Left lobe of liver (tissue), 2 donors: ENCODE data around the gene ANKRD28. TPM values are rescaled to one million over a fixed set of nuclear protein-coding genes. Genes with fewer than 3 reads are reported as not detected.
A peak's percentile ranks its signal among the peaks of the same experiment; 100 is the strongest.
"Not testable (repeated sequence)": the region's sequence is repeated elsewhere in the genome, so short reads cannot be mapped to it uniquely, and the experiment has no call there.

Source experiments
- ATAC-seq: fragments of 200-7000 bp; cut with Tn5 transposase; one replicate; pipeline ENCODE4 v1.9.1; 2020; ENCODE audit warnings: mild to moderate bottlenecking, moderate library complexity
- DNase-seq: peaks from one replicate; pipeline ENCODE4 v3.0.0-alpha.2; 2020; ENCODE audit warnings: low spot score
- total RNA-seq: library from RNA; stranded (reverse); gene quantifications from one replicate; pipeline ENCODE4 v1.2.1, GENCODE V29; 2021
- donor health status: DM: no; HTN: no; CAD: no; lungs with moderate emphysema.
- donor health status: DM: no; HTN: yes; CAD: no.

The ANKRD28 gene
- total RNA-seq, 1 donor from 2014 or later: 27.2 TPM

- ATAC-seq: no peak
- no peak for DNase-seq
Observed at GRCh38 chr3:15638891-15639262, 158.9 kb downstream of the ANKRD28 start.

GRCh38 chr3:15638193-15638890, 159.4 kb downstream of the ANKRD28 start:
- DNase-seq: no peak
- ATAC-seq: no peak

- no peak for ATAC-seq
Observed at GRCh38 chr3:15637131-15637951, 160.4 kb downstream of the ANKRD28 start.

DNA sequence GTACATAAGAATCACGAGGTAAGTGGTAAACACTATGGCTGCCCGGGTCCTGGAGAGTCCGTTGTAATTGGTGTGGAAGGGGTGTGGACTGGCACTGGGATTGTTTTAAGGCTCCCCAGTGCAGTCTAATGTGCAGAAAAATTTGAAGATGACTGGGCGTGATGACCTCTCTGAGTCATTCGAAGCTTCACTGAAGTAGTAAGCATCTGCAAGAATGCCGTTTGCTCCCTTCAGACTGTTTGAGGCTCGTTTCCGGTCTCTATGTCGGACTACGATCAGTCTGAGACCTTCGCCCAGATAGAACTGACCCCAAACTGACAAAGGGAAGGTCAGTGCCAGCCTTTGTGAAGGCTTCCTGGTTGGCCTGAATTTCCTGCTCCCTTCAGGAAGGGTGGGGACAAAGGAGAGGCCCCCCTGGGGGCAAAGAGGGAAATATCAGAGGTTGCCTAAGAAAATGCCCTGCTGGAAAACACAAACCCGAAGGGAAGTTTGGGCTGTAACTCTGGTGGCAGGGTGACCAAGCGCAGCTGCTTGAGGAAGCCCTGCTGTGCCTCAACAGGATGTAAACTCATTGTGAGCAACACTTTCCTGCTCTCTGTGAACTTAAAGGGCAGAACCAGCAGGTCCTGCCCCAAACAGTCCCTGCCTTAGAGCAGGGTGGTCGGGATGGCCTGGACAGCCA, 161.6 kb downstream of the ANKRD28 start:
- peak; percentile 22 for ATAC-seq
- no peak for DNase-seq

More at GRCh38 chr3:15637131-15637951, 160.4 kb downstream of the ANKRD28 start:
- no peak for DNase-seq

DNA sequence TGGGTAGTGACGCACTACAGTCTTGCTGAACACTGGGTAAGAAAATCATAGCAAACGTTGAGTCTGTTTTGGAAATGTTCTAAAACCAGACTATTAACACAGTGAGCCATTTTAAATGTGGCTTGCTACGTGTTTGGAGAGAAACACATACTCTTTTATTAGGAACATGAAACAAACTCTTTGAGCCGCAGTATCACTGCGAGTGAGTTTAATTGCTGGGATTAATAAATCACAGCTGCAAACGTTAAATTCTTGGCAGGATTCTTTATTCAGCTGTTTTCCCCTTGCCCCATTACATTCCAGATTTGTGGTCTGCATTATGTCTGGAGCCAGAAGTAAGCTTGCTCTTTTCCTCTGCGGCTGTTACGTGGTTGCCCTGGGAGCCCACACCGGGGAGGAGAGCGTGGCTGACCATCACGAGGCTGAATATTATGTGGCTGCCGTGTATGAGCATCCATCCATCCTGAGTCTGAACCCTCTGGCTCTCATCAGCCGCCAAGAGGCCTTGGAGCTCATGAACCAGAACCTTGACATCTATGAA, 162.6 kb downstream of the ANKRD28 start:
- no peak for ATAC-seq
- DNase-seq: no peak

GRCh38 chr3:15634671-15635070, 163.1 kb downstream of the ANKRD28 start:
- DNase-seq (no peak), ATAC-seq (no peak)

DNA sequence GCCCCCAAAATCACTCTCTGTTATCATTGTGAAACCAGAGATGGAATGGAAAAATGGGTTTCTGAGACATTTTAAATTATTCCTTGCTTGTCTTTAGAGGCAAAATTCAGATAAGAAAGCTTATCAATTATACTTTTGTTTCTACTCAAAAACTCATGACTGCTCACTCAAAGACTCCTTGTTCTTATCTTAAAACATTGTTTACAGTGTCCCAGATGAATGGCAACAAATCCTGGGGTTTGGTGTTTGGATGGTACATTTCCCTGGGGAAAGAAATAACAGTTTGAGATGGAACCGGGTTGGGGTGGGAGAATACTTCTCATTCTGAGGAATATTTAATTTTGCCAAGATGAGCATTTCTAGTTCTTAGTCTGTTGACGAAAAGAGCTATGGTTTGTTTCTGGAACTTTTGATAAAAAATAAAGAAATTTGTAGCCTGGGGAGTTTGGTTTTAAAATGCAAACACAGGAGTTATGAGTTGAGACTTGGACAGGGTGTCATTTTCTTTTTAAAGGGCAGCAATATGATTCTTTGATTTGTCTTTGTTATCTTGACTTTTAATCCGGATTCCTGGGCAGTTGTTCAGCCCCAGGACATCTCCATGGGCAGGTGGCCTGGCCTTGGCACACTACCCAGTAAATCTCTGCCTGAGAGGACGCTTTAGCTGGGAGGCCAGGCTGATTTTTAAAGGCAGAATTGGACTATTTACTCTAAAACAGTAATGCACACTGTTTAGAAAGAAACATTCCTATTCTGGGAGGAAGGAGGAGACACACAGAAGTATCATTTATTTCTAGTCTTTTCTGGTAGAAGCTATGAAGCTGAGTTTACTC, 163.8 kb downstream of the ANKRD28 start:
- ATAC-seq (peak; percentile 84), DNase-seq (peak; percentile 83)

GRCh38 chr3:15633159-15633558, 164.6 kb downstream of the ANKRD28 start:
- DNase-seq (no peak), ATAC-seq (no peak)

DNA sequence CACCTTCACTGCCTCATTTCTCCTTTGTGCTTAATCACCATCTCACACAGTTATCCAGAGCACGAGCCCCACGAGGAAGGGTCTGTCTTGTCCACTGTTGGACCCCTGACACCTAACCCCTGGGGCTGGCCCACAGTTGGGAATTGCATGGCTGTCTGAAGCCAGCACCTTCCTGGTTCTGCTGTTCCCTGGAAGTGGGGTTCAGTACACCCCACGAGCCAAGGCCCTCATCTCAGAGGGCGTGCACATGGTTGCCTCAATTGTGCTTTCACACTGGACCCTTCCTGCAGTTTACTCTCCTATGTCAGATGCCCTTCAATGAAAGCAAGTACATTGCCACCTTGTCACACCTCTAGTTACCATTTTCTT, 165.6 kb downstream of the ANKRD28 start:
- ATAC-seq (no peak), DNase-seq (no peak)

GRCh38 chr3:15631426-15632211, 166.2 kb downstream of the ANKRD28 start:
- ATAC-seq (no peak), DNase-seq (no peak)

DNA sequence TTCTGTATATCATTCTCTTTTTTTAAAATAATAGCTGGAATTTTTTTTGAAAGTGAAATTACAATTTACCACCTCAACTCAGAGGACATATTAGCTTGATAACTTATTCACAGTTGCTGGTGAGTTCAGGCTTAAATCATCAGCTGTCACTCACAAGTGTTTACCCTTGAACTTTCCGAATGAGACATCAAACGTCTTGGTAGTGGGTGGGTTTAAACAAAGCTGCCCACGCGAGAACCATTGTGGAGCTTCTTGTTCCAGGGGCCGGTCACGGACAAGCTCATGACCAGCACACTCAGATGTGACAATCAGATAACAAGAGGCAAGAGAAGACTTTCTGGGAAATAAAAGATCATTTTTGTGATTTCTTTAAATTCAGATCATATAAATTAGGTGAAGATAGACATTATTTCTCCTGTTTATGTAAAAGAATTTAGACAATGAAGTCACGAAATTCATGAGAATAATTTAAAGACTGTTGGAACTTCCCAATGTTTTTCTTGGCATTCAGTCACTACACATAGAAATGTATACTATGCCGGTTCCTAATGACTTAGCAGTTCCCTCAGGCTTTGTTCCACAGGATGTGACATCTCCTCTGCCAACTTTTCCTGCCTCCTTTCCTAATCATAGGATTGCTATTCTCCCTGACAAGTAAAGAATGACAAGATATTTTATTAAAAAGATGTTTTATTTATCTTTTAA, 167.0 kb downstream of the ANKRD28 start:
- ATAC-seq (no peak), DNase-seq (no peak)

- ATAC-seq (peak; percentile 92), DNase-seq (peak; percentile 61)
Observed at GRCh38 chr3:15629860-15630597, 167.8 kb downstream of the ANKRD28 start.

DNA sequence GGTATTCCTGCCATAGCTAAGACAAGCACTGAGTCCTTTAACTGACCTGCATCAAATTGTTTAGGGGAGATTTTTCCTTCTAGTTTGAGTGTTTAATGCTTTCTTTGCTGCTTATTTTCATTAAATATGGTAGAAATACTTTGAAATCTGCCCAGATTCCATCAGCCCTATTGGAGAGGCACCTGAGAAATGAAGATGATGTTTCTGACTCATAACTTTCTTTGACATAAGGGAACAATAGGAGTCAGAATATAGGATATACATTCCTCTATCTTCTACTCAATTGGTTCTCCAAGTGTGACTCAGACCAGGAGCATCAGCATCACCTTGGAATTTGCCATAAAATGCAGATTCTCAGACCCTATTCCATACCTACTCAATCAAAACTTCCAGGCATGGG, 168.8 kb downstream of the ANKRD28 start:
- ATAC-seq (no peak), DNase-seq (no peak)

DNA sequence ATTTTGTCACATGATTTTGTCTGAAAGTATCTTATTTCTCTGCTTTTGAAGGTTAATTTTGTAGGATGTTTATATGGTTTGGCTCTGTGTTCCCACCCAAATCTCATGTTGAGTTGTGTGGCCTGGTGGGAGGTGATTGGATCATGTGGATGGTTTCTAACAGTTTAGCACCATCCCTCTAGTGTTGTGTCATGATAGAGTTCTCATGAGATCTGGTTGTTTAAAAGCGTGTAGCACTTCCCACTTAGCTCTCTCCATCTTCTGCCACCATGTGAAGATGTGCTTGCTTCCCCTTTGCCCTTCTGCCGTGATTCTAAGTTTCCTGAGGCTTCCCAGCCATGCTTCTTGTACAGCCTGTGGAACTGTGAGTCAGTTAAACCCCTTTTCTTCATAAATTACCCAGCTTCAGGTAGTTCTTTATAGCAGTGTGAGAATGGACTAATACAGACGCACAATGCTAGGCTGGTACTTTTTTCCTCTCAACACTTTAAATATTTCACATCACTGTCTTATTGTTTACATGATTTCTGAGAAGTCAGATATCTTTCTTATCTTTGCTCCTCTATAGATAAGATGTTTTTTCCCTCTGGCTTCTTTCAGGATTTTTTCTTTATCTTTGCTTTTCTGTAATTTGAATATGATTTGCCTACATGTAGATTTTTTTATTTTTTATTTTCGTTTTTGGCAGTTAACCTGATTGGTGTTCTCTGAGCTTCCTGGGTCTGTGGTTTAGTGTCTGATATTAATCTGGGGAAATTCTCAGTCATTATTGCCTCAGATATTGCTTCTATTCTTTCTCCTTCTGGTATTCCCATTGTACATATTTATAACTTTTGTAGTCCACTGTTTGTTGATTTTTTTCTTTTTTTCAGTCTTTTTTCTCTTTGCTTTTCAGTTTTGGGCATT, 174.0 kb downstream of the ANKRD28 start:
- ATAC-seq (no peak), DNase-seq (no peak)

DNA sequence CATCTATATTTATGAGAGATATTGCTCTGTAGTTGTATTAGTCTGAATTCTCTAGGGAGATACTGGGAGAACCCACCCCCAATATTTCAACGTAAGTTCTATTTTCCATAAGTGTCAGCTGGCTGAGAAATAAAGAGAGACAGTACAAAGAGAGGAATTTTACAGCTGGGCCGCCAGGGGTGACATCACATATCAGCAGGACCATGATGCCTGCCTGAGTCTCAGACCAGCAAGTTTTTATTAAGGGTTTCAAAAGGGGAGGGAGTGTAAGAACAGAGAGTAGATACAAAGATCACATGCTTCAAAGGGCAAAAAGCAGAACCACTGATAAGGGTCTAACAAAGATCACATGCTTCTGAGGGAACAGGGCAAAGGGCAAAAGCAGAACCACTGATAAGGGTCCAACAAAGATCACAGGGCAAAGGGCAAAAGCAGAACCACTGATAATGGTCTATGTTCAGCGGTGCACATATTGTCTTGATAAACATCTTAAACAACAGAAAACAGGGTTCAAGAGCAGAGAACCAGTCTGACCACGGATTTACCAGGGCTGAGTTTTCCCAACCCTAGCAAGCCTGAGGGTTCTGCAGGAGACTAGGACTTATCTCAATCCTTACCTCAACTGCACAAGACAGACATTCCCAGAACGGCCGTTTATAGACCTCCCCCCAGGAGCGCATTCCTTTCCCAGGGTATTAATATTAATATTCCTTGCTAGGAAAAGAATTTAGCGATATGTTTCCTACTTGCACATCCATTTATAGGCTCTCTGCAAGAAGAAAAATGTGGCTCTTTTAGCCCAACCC, 177.9 kb downstream of the ANKRD28 start:
- not testable (repeated sequence) for DNase-seq, ATAC-seq
